Panc1 (cell line): Measurements from ENCODE around the gene TBC1D22A. TPM values are rescaled to one million over a fixed set of nuclear protein-coding genes. Genes with fewer than 3 reads are reported as not detected.

Source experiments
- ATAC-seq: fragments of 200-7000 bp; cut with Tn5 transposase; 2 replicates; pipeline ENCODE4 v1.9.1; 2020; ENCODE audit warnings: mild to moderate bottlenecking, moderate library complexity
- BruUV-seq: library from RNA; stranded (reverse); fragments of 400-500 nt; replicated peaks from 2 replicates; lab custom pipeline; 2021; lab: Mats Ljungman, UMichigan
- CTCF ChIA-PET: fragments of 300-600 bp; sonication (Branson Sonifier 250); formaldehyde crosslinking; loops from one replicate; lab custom pipeline; 2022; ENCODE audit warnings: antibody characterized with exemption; lab: Charles Lee
- POLR2A ChIA-PET: fragments of 300-600 bp; sonication (Branson Sonifier 250); formaldehyde crosslinking; loops from one replicate; lab custom pipeline; 2022; ENCODE audit warnings: antibody characterized with exemption; lab: Charles Lee
- DNase-seq: peaks from one replicate; pipeline ENCODE4 v3.0.0-alpha.2; 2010; ENCODE audit warnings: low read depth, low spot score
- H3K27ac ChIP-seq: 2 replicates; pipeline ENCODE4 v1.5.1; 2011; ENCODE audit warnings: mild to moderate bottlenecking, low read length, inconsistent platforms
- H3K27me3 ChIP-seq: fragments of 200-500 bp; sonication (Bioruptor generic); 2 replicates; pipeline ENCODE4 v1.6.0; 2014; ENCODE audit warnings: low read length, inconsistent platforms; ENCODE audit not compliant: control insufficient read depth, insufficient read depth
- H3K36me3 ChIP-seq: fragments of 200-500 bp; sonication (Bioruptor generic); 2 replicates; pipeline ENCODE4 v1.5.1; 2014; ENCODE audit warnings: inconsistent platforms, mild to moderate bottlenecking, low read length, moderate library complexity; ENCODE audit not compliant: control insufficient read depth, insufficient read depth
- H3K4me1 ChIP-seq: 2 replicates; pipeline ENCODE4 v1.5.1; 2011; ENCODE audit warnings: inconsistent platforms, mild to moderate bottlenecking, low read length, moderate library complexity; ENCODE audit not compliant: control insufficient read depth, insufficient read depth
- H3K4me3 ChIP-seq, 2 experiments: 2 replicates each; pipeline ENCODE4 v1.5.1; 2011 to 2012; ENCODE audit warnings: low read depth in 2 of 2, low read length in 2 of 2, mild to moderate bottlenecking in 2 of 2, inconsistent platforms in 1 of 2, moderate library complexity in 1 of 2
- H3K9me3 ChIP-seq: fragments of 200-500 bp; sonication (Bioruptor generic); 2 replicates; pipeline ENCODE4 v1.5.1; 2014; ENCODE audit warnings: low read depth, mild to moderate bottlenecking, inconsistent platforms, low read length, moderate library complexity; ENCODE audit not compliant: control insufficient read depth, insufficient read depth
- POLR2AphosphoS5 ChIP-seq: IDR thresholded peaks from 2 replicates; pipeline ENCODE4 v1.6.1; 2012; ENCODE audit warnings: mild to moderate bottlenecking, low read depth, low read length, moderate library complexity
- REST ChIP-seq, 2 experiments: IDR thresholded peaks; 2 replicates each; pipeline ENCODE4 v1.6.1; 2011 to 2012; ENCODE audit warnings: low read depth in 2 of 2, control low read depth in 1 of 2, low read length in 1 of 2, mild to moderate bottlenecking in 1 of 2, moderate library complexity in 1 of 2; ENCODE audit not compliant: insufficient read depth in 1 of 2
- SIN3A ChIP-seq: IDR thresholded peaks from 2 replicates; pipeline ENCODE4 v1.6.1; 2012; ENCODE audit warnings: low read depth, mild to moderate bottlenecking, low read length, moderate library complexity, borderline replicate concordance; ENCODE audit not compliant: insufficient read depth
- TCF7L2 ChIP-seq: IDR thresholded peaks from 2 replicates; pipeline ENCODE4 v1.6.1; 2011; ENCODE audit warnings: mild to moderate bottlenecking, low read depth, low read length, inconsistent platforms
- in situ Hi-C: cut with HindIII; loops from 2 replicates; pipeline ENCODE4 v1.10.0; 2016; ENCODE audit warnings: low sequenced_read_pairs, low pct_unique_long_range_greater_than_20kb
- intact Hi-C: fragments of 100-400 bp; cut with micrococcal nuclease; formaldehyde crosslinking; loops from one replicate; pipeline ENCODE4 v1.10.0; 2022; ENCODE audit not compliant: unreplicated experiment
- total RNA-seq: library from RNA; stranded (reverse); gene quantifications from one replicate; pipeline ENCODE4 v1.2.1, GENCODE V29; 2021; ENCODE audit not compliant: unreplicated experiment
- TF ChIP-seq, protein P1 (sequence below): fragments of 450-650 bp; IDR thresholded peaks from 2 replicates; pipeline ENCODE4 v1.5.1; 2017; ENCODE audit warnings: mild to moderate bottlenecking

TBC1D22A gene
- total RNA-seq, 1 experiment from 2014 or later, result 28.7 TPM

GRCh38 chr22:47052236-47053012 is 290.0 kb downstream of the TBC1D22A start:
- no TSS peak for BruUV-seq
- intact Hi-C loops (no loop called here), in situ Hi-C loops (no loop called here)
- TF ChIP-seq, protein P1, sequence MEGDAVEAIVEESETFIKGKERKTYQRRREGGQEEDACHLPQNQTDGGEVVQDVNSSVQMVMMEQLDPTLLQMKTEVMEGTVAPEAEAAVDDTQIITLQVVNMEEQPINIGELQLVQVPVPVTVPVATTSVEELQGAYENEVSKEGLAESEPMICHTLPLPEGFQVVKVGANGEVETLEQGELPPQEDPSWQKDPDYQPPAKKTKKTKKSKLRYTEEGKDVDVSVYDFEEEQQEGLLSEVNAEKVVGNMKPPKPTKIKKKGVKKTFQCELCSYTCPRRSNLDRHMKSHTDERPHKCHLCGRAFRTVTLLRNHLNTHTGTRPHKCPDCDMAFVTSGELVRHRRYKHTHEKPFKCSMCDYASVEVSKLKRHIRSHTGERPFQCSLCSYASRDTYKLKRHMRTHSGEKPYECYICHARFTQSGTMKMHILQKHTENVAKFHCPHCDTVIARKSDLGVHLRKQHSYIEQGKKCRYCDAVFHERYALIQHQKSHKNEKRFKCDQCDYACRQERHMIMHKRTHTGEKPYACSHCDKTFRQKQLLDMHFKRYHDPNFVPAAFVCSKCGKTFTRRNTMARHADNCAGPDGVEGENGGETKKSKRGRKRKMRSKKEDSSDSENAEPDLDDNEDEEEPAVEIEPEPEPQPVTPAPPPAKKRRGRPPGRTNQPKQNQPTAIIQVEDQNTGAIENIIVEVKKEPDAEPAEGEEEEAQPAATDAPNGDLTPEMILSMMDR, result no peak
- TF ChIP-seq TCF7L2, result no peak
- TF ChIP-seq POLR2AphosphoS5, result no peak
- no peak for TF ChIP-seq SIN3A
- TF ChIP-seq REST (IDR thresholded peaks at IDR 0.05; ENCODE audit: insufficient read depth in 1 of 2, low read depth in 2 of 2, low read length in 1 of 2), result no peak
- H3K4me1 ChIP-seq, result no peaks in the 10 kb centered on the region
- no peaks in the 10 kb centered on the region for H3K36me3 ChIP-seq
- ChIA-PET POLR2A (no interaction called here), CTCF (no interaction called here)
- ATAC-seq (no peak), DNase-seq (no peak)
- no peak overlapping the region for H3K27ac ChIP-seq
- no peak overlapping the region for H3K4me3 ChIP-seq
- H3K27me3 ChIP-seq, result no peaks in the 10 kb centered on the region
- H3K9me3 ChIP-seq, result no peaks in the 10 kb centered on the region

- ChIA-PET CTCF (no interaction called here), POLR2A (interaction anchor here (0.6 kb wide), 1 partner anchor 157 kb away, joined by 3 read pairs; no protein-coding TSS in a partner anchor)
- ATAC-seq, result no peak
- no peak for DNase-seq
- no peak overlapping the region for H3K27ac ChIP-seq
- in situ Hi-C loops, result no loop called here
- H3K9me3 ChIP-seq, result no peaks in the 10 kb centered on the region
- H3K4me3 ChIP-seq, result no peak overlapping the region
- intact Hi-C loops, result no loop called here
- no peaks in the 10 kb centered on the region for H3K27me3 ChIP-seq
- no TSS peak for BruUV-seq
- no peak for TF ChIP-seq TCF7L2
- TF ChIP-seq, protein P1, result no peak
- no peak for TF ChIP-seq SIN3A
- no peak for TF ChIP-seq POLR2AphosphoS5
- H3K36me3 ChIP-seq, result no peaks in the 10 kb centered on the region
- no peaks in the 10 kb centered on the region for H3K4me1 ChIP-seq
Observed at GRCh38 chr22:47053013-47053725, 290.7 kb downstream of the TBC1D22A start.
